ENCODE results near the gene CEP85.
"Not testable (repeated sequence)": the region's sequence is repeated elsewhere in the genome, so short reads cannot be mapped to it uniquely, and the experiment has no call there.

The CEP85 gene

DNA sequence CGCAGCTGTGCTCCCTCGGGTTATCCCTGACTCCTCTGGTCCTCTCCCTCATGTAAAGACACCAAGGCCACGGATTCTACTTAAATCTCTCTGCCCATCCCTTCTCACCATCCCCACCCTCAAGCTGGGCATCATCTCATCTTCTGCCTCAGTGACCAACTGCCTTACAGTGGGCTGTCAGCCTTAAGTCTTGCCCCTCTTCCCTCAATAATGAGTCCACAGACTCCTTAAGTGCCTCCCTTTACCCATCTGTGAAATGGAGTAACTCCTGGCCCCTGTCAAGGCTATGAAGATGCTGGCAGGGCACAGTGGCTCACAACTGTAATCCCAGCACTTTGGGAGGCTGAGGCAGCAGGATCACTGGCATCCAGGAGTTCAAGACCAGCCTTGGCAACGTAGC is 57.9 kb downstream of the CEP85 start:
- peak overlapping the region; percentile 98 for H3K27ac Mint-ChIP-seq
- peaks cover 29% of the 10 kb centered on the region for H3K36me3 Mint-ChIP-seq
- no peaks in the 10 kb centered on the region for H3K9me3 Mint-ChIP-seq
- H3K4me3 Mint-ChIP-seq: no peak overlapping the region
- CTCF ChIA-PET: interaction anchor here (0.9 kb wide), 1 partner anchor 25 kb away, joined by 3 read pairs; no protein-coding TSS in a partner anchor
- no peaks in the 10 kb centered on the region for H3K27me3 Mint-ChIP-seq
- no peak for DNase-seq
- peaks cover 55% of the 10 kb centered on the region for H3K4me1 Mint-ChIP-seq

DNA sequence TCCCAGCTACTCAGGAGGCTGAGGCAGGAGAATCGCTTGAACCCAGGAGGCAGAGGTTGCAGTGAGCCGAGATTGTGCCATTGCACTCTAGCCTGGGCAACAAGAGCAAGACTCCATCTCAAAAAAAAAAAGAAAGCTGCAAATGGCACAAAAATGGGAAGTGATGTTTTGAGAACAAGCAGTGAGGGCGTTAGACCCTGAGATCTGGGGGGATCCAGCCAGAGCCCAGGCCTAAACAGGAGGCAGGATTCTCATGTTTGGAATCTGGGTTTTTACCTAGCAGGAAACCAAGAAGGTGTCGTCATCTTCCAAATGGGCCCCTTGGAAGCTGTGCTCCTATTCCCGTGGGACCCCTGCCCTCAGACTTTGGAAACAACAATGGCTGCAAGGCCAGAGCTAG is 58.7 kb downstream of the CEP85 start:
- CTCF ChIA-PET: interaction anchor here (0.6 to 0.9 kb wide), 2 partner anchors 8 to 24 kb away, joined by 3 read pairs; no protein-coding TSS in a partner anchor
- H3K9me3 Mint-ChIP-seq, H3K27me3 Mint-ChIP-seq, DNase-seq, H3K4me3 Mint-ChIP-seq: not testable (repeated sequence)
- peaks cover 29% of the 10 kb centered on the region for H3K36me3 Mint-ChIP-seq
- peaks cover 48% of the 10 kb centered on the region for H3K4me1 Mint-ChIP-seq
- H3K27ac Mint-ChIP-seq: peak overlapping the region; percentile 55

DNA sequence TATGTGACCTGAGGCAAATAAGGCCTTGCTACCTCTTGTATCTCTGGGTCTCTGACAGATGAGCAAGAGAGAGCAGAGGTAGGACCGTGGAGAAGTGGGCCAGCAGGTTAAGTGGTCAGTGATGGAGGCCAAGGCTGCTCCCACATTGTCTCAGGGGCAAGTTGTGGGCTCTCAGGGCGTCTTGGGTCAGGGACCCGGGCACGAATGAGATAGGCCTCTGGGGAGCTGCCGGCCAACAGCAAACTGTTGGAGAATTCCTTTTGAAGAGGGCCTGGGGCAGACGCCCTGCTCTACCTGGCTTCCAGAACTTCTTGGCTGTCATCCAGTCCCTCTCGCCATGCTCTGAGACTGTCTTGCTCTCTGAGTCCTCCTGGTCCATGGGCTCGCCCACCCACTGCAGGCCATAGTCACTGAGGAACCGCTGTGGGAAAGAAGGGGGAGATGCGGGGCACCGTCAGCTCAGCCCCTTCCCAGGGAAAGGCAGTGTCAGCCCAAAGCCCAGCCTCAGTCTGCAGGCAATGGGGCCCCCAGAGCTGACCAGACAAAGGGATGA is 60.0 kb downstream of the CEP85 start:
- Mint-ChIP-seq H3K27me3 (no peaks in the 10 kb centered on the region), H3K27ac (no peak overlapping the region), H3K36me3 (peaks cover 27% of the 10 kb centered on the region), H3K4me3 (no peak overlapping the region), H3K4me1 (peaks cover 35% of the 10 kb centered on the region), H3K9me3 (no peaks in the 10 kb centered on the region)
- DNase-seq: no peak
- CTCF ChIA-PET: no interaction called here

DNA sequence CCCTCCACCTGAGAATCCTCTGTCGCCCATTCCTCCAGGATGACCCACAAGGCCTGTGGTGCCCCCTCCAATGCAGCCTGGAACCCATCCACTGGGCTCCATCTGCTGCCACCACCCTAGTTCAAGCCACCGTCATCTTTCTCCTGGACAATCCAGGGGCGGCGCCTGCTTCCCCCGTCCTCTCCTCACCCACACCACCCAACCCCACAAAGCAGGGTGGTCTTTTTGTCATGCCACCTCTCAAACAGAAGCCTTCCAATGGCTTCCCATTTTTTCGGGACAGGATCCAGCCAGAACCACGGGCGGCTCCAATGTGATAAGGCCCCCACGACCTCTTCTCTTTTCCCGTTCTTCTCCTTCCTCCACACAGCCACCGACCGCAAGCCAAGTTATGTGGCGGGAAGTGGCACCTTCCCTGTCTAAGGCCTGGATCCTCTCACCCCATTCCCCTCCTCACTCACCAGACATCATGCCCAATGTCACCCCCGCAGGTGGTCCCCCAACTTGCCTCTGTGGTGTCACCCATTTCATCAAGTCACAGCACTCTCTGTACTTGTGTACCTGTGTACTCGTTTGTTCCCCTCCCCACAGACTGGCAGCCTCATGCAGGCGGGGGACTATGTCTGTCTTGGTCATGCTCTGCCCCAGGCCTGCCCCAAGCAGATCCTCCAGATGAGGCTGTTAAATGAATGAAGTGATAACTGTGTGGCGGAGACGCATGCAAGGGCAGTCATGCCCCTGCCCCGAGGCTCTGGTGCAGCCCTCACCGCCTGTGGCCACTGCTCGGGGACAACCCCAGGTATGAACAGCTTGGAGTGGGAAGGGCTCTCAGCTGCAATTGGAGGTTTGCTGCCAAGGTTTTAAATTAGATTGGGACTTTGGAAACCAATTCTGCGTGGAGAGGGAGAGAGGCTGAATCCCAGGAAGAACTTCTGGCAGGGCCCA is 61.5 kb downstream of the CEP85 start:
- Mint-ChIP-seq H3K4me1 (peaks cover 25% of the 10 kb centered on the region), H3K27ac (peak overlapping the region; percentile 4), H3K4me3 (no peak overlapping the region), H3K9me3 (no peaks in the 10 kb centered on the region), H3K27me3 (no peaks in the 10 kb centered on the region), H3K36me3 (peaks cover 28% of the 10 kb centered on the region)
- CTCF ChIA-PET: interaction anchor here (1.0 kb wide), 1 partner anchor 20 kb away, joined by 3 read pairs; no protein-coding TSS in a partner anchor
- no peak for DNase-seq

DNA sequence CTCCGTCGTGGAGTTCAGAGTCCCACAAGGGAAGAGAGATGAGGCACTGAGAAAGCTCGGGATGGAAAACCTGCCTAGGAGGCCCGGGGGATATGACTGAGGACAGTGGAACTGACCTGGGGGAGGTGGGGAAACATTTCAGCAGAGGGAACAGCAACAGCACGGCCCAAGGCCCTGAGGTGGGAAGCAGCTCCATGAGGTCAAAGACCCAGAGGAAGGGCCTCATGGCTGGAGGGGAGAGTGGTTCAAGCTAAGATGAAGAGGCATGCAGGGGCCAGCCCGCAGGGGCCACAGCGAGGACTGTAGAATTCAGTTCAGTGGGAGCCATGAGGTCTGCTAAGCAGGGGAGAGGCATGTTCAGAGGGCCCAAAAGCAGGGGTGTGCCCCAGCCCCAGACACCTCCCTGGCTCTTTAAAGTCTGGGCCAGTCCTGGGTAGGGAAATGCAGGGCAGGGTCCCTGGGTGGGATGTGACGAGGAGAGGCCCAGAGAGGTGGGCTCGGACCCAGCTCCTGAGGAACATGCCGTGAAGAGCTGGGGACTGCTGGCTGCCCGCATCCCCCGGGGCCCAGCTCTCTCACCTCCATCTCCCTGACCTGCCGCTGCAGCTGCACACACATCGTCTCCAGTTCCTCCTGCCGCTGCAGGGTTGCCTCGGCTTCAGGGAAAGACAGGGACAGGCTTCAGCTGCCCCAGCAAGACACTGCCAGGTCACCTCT is 62.5 kb downstream of the CEP85 start:
- CTCF ChIA-PET: interaction anchor here (1.0 kb wide), 1 partner anchor 21 kb away, joined by 3 read pairs; no protein-coding TSS in a partner anchor

GRCh38 chr1:26297057-26297790 is 63.2 kb downstream of the CEP85 start:
- Mint-ChIP-seq H3K9me3 (no peaks in the 10 kb centered on the region), H3K27ac (no peak overlapping the region), H3K36me3 (peaks cover 23% of the 10 kb centered on the region), H3K27me3 (no peaks in the 10 kb centered on the region), H3K4me1 (peaks cover 13% of the 10 kb centered on the region), H3K4me3 (no peak overlapping the region)
- CTCF ChIA-PET: interaction anchor here (1.0 kb wide), 1 partner anchor 22 kb away, joined by 3 read pairs; no protein-coding TSS in a partner anchor
- DNase-seq: no peak

More for the DNA sequence above, 62.5 kb downstream of the CEP85 start:
- no peak overlapping the region for H3K4me3 Mint-ChIP-seq
- peaks cover 20% of the 10 kb centered on the region for H3K4me1 Mint-ChIP-seq
- no peak overlapping the region for H3K27ac Mint-ChIP-seq
- H3K9me3 Mint-ChIP-seq: no peaks in the 10 kb centered on the region
- no peaks in the 10 kb centered on the region for H3K27me3 Mint-ChIP-seq
- peaks cover 28% of the 10 kb centered on the region for H3K36me3 Mint-ChIP-seq
- no peak for DNase-seq

GRCh38 chr1:26297791-26298124 is 63.8 kb downstream of the CEP85 start:
- CTCF ChIA-PET: no interaction called here

GRCh38 chr1:26300578-26301275 is 66.7 kb downstream of the CEP85 start:
- CTCF ChIA-PET: interaction anchor here (2.2 kb wide), 1 partner anchor 12 kb away, joined by 9 read pairs; no protein-coding TSS in a partner anchor
- no peak for DNase-seq
- Mint-ChIP-seq H3K4me3 (no peak overlapping the region), H3K27me3 (no peaks in the 10 kb centered on the region), H3K36me3 (peaks cover 10% of the 10 kb centered on the region), H3K4me1 (peaks cover 27% of the 10 kb centered on the region), H3K9me3 (no peaks in the 10 kb centered on the region), H3K27ac (peak overlapping the region; percentile 38)

More at GRCh38 chr1:26297791-26298124, 63.8 kb downstream of the CEP85 start:
- Mint-ChIP-seq H3K4me1 (peaks cover 12% of the 10 kb centered on the region), H3K27ac (no peak overlapping the region), H3K27me3 (no peaks in the 10 kb centered on the region), H3K9me3 (no peaks in the 10 kb centered on the region), H3K36me3 (peaks cover 23% of the 10 kb centered on the region), H3K4me3 (no peak overlapping the region)
- DNase-seq: no peak

- Mint-ChIP-seq H3K36me3 (peaks cover 8% of the 10 kb centered on the region), H3K27me3 (no peaks in the 10 kb centered on the region), H3K4me1 (peaks cover 46% of the 10 kb centered on the region), H3K27ac (no peak overlapping the region), H3K9me3 (no peaks in the 10 kb centered on the region), H3K4me3 (no peak overlapping the region)
- CTCF ChIA-PET: interaction anchor here (0.9 to 9.1 kb wide), 3 partner anchors 12 to 18 kb away, joined by 3 to 119 read pairs (median 3); no protein-coding TSS in a partner anchor
- no peak for DNase-seq
Observed at GRCh38 chr1:26302733-26303405, 68.9 kb downstream of the CEP85 start.

- Mint-ChIP-seq H3K27me3 (no peaks in the 10 kb centered on the region), H3K4me3 (peak overlapping the region; percentile 95), H3K4me1 (peaks cover 57% of the 10 kb centered on the region), H3K36me3 (peaks cover 3% of the 10 kb centered on the region), H3K9me3 (no peaks in the 10 kb centered on the region), H3K27ac (peak overlapping the region; percentile 99)
- DNase-seq: no peak
- CTCF ChIA-PET: interaction anchor here (2.7 to 9.1 kb wide), 2 partner anchors 15 to 18 kb away, joined by 13 to 119 read pairs; no protein-coding TSS in a partner anchor
Observed at GRCh38 chr1:26305667-26306289, 71.8 kb downstream of the CEP85 start.

GRCh38 chr1:26306290-26307229 is 72.6 kb downstream of the CEP85 start, which contains the start of gene UBXN11:
TSS of gene UBXN11 (minus strand) at chr1:26306636. CDS start at chr1:26302883, 3,753 bp downstream.
- Mint-ChIP-seq H3K4me3 (peak within 1 kb of the TSS; percentile 95), H3K9me3 (no peaks in the 10 kb centered on the region), H3K4me1 (peaks cover 56% of the 10 kb centered on the region), H3K36me3 (peaks cover 3% of the 10 kb centered on the region), H3K27me3 (no peaks in the 10 kb centered on the region), H3K27ac (peak within 1 kb of the TSS; percentile 99)
- CTCF ChIA-PET: interaction anchor here (1.4 to 9.1 kb wide), 4 partner anchors 11 to 27 kb away, joined by 4 to 119 read pairs (median 19); partner anchors contain the start of genes CD52 and SH3BGRL3
- DNase-seq: peak; percentile 98
